IPS-18c (cell line): Measurements from ENCODE around the gene PDLIM5.

Experiments
- H3K4me3 ChIP-seq: 2 replicates; pipeline ENCODE4 v1.7.0; 2013; ENCODE audit warnings: low read depth, mild to moderate bottlenecking, low read length, moderate library complexity; ENCODE audit not compliant: insufficient read depth
- H3K9me3 ChIP-seq: one replicate; pipeline ENCODE4 v1.6.1; 2013; ENCODE audit warnings: mild to moderate bottlenecking, low read length, moderate library complexity; ENCODE audit not compliant: control insufficient read depth, insufficient read depth

PDLIM5 gene

DNA sequence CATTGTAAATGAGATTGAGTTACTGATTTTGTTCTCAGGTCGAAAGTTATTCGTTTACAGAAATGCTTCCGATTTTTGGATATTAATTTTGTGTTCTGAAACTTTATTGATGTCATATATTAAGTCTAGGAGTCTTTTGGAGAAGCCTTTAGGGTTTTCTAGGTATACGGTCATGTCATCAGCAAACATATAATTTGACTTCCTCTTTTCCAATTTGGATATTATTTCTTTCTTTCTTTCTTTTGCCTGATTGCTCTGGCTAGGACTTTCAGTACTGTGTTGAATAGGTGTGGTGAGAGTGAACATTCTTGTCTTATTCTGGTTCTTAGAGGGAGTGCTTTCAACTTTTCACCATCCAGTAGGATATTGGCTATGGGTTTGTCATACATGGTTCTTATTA lies 35.4 kb upstream of the PDLIM5 start:
- no peak overlapping the region for H3K4me3 ChIP-seq
- no peaks in the 10 kb centered on the region for H3K9me3 ChIP-seq

DNA sequence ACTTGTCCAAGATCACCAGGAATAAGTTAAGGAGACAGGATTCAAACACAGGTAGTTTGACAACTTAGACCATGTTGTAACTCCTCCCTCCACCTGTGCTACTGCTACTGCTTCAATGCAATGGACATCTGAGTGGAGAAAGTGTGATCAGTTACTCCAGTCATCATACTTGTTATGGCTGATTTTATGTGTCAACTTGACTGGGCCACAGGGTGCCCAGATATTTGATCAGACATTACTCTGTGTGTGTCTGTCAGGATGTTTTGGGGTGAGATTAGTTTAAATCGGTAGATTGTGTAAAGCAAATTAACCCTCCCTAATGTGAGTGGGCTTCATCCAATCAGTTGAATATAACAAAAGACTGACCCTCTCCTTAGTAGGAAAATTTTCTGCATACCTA lies 34.8 kb upstream of the PDLIM5 start:
- Histone ChIP-seq H3K4me3 (no peak overlapping the region), H3K9me3 (no peaks in the 10 kb centered on the region)

DNA sequence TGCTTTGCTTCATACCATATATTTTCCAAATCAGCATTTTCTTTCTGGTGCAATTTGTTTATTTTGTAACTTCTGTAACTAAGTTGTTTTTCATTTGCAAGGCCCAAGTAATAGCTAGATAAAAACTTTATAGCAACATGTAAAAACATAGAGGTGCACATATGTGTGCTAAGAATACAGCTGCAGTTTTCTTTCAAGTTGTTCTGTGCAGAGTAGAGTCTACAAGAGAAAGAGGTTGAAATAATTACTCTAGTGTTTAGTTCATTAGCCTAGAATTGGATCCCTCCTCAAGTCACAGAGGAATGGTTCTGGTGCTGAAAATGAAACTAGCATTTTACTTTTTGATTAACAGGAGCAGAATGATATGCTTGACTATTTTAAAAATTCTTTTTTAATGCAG lies 32.2 kb upstream of the PDLIM5 start:
- H3K4me3 ChIP-seq: no peak overlapping the region
- no peaks in the 10 kb centered on the region for H3K9me3 ChIP-seq

DNA sequence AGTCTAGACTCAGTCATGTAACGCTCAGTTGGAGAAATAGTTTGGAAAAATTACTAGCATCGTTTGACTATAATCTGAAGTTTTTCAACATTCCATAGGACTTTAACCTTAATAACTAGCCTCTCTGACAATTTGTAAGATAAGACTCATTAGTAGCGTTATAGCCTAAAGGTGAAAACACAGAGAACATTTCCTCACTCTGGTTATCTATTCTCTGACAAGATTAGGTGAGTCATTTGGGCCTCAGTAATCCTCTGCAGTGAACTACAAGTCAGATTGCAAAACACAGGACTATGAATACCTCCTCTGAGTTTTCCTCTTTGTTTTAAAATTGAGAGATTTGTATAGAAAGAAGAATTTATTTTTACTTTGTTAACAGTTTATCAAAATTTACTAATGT lies 31.8 kb upstream of the PDLIM5 start:
- H3K9me3 ChIP-seq: no peaks in the 10 kb centered on the region
- no peak overlapping the region for H3K4me3 ChIP-seq

DNA sequence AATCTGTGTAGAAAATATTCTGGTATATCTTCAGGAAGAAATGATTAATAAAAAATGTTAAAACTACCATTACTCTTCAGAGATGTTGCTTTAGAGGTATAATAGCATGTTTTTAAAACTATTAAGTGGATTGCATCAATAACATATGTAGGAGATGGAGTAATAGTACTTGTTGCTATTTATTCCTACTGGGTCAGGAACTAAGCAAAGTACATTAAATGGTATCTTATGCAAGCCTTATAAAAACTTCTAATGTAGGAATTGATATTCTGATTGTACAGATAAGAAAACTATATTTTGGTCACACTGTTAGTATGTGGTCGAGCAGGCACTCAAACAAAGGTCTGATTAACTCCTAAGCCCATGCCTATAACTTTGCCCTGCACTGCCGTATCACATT lies 31.4 kb upstream of the PDLIM5 start:
- H3K4me3 ChIP-seq: no peak overlapping the region

DNA sequence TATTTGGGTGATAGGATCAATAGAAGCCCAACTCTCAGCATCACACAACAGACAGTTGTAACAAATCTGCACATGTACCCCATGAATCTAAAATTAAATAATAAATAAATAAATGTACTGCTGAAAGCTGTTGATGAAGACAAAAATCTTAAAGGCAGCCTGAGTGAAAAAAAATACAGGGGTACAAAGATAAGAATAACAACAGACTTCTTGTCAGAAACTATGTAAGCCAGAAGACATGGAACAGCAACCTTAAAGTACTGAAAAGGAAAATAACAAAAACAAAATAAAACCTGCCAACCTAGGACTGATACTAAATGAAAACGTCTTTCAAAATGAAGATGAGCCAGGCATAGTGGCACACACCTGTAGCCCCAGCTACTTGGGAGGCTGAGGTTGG lies 25.0 kb upstream of the PDLIM5 start:
- Histone ChIP-seq H3K4me3 (no peak overlapping the region), H3K9me3 (no peaks in the 10 kb centered on the region)

More for the DNA sequence above, 31.4 kb upstream of the PDLIM5 start:
- H3K9me3 ChIP-seq: no peaks in the 10 kb centered on the region

DNA sequence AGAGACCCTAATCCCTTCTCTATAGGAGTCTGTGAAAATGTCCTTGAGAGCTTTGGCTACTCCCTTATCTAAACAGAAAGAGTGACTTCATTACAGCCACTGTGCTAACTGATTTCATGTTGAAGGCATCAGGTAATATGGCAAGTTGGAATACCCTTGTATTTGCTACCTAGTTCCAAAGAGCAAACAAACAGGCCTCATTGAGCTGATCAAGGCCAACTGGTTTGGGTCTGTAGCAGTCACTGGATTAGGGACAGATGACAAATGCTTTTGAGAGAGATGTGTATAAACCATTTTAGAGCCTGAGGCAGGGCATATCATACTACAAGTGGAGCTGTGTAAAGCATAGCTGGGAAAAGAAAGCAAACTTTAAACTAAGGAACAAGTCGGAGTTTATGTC lies 22.9 kb upstream of the PDLIM5 start:
- no peaks in the 10 kb centered on the region for H3K9me3 ChIP-seq
- H3K4me3 ChIP-seq: no peak overlapping the region

DNA sequence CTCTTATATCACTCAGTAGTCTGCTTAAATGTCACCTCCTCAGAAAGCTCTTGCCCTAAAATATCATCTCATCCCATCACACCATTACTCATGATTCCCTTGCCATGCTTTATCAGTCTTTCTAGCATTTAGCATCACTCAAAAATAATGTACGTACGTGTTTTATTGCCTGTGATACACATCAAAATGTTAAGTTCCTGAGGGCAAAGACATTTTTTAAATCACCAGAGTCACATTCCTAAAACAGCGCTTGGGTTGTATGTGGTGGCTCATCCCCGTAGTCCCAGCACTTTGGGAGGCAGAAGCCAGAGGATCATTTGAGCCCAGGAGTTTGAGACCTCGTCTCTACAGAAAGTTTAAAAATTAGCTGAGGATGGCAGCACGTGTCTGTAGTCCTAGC lies 21.3 kb upstream of the PDLIM5 start:
- Histone ChIP-seq H3K9me3 (no peaks in the 10 kb centered on the region), H3K4me3 (no peak overlapping the region)

DNA sequence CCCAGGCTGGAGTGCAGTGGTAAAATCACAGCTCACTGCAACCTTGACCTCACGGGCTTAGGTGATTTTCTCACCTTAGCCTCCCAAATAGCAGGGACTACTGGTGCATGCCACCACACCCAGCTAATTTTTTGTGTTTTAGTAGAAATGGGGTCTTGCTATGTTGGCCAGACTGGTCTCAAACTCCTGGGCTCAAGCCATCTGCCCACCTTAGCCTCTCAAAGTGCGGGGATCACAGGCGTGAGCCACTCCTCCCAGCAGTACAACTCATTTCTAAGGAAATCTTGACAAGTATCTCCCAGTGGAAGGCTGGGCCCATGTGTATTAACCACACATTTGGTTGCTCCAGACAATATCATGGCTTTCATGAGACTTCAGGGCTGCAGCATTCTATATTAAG lies 20.4 kb upstream of the PDLIM5 start:
- Histone ChIP-seq H3K9me3 (no peaks in the 10 kb centered on the region), H3K4me3 (no peak overlapping the region)

DNA sequence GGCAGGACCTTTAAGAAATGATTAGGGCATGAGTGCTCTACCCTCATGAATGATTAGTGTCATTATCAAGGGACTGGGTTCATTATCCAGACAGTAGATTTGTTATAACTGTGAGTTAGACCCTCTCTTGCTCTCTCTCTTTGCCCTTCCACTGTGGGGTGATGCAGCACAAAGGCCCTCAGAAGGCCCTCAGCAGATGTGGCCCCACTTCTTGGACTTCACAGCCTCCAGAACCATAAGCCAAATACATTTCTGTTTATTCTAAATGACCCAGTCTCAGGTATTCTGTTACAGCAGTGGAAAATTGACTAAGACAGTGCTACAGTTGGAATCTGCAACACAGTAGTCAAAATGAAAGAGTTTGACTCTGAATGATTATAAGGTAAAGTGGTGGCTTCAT lies 17.2 kb upstream of the PDLIM5 start:
- no peaks in the 10 kb centered on the region for H3K9me3 ChIP-seq
- H3K4me3 ChIP-seq: no peak overlapping the region

DNA sequence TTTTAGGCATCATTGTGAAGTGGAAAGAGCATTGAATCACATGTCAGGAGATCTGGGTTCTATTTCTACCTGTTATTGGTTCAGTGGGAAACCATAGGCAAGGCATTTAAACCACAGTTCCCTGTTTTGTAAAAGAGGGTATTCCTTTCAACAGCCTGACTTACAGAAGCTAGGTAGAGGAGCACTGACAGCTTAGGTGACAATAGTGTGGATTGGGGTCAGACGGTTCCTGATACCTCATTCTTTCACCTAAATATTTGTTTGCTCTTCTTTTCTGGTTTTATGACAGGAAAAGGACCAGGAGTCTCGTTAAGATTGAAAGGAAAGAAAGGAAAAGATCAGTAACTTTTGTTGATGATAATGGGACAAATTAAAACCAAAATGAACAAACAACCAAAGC lies 15.9 kb upstream of the PDLIM5 start:
- no peak overlapping the region for H3K4me3 ChIP-seq
- H3K9me3 ChIP-seq: no peaks in the 10 kb centered on the region

DNA sequence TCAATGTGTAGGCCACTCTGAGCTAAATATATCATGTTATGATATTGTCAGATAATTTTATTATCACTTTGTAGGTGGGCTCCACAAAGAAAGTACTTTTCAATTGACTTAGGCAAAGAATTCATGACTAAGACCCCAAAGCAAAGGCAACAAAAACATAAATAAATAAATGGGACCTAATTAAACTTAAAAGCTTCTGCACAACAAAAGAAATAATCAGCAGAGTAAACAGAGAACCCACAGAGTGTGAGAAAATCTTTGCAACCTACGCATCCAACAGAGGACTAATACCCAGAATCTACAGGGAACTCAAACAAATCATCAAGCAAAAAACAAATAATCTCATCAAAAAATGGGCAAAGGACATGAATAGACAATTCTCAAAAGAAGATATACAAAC lies 15.2 kb upstream of the PDLIM5 start:
- Histone ChIP-seq H3K4me3 (no peak overlapping the region), H3K9me3 (no peaks in the 10 kb centered on the region)

DNA sequence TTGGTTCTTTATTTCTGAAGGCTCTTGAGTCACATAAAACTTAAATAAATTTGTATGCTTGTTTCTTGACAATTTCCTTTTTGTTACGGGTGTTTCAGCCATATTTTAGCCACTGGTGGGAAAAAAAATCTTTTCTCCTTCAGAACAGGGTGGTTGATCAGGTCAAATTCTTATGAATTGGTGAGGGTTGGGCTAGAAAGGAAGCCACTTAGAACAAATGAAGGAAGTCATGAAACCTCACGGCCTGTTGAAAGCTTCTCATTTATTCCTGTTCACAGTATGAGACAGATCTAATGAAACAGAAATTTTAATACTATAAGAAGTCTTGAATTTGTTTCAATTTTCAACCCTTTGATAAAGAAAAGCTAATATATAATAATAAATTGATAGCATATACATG lies 12.1 kb upstream of the PDLIM5 start:
- H3K9me3 ChIP-seq: no peaks in the 10 kb centered on the region
- H3K4me3 ChIP-seq: no peak overlapping the region

DNA sequence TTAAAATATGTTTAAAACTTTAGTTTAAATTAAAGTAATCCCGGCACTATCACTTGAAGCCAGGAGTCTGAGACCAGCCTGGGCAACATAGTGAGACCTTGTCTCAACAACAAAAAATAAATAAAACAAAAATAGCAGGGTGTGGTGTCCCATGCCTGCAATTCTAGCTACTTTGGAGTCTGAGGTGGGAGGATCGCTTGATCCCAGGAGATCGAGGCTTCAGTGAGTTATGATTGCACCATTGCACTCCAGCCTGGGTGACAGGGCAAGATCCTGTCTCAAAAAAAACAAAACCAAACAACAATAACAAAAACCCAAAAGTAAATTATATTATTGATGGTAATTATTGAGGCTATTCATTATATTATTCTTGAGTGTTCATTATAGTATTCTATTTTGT lies 9.9 kb upstream of the PDLIM5 start:
- Histone ChIP-seq H3K9me3 (no peaks in the 10 kb centered on the region), H3K4me3 (no peak overlapping the region)

DNA sequence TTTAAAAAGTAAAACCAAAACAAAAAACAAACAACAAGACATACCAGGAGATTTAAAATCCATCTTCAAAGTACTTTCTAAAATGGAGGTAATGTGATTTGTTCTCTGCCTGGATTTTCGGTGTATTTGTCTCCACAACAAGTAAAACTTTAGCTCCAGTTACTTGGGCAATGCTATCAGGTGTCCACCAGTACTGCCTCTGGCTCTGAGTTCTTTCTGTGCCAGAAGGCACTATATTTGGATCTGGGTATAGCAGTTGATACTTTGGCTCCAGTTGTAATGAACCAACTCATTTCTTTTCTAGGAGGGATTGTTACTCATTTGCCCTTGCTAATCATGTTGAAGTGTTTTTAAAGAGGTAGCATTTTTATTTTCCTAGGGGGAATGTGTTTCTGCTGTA lies 9.5 kb upstream of the PDLIM5 start:
- Histone ChIP-seq H3K4me3 (no peak overlapping the region), H3K9me3 (no peaks in the 10 kb centered on the region)

DNA sequence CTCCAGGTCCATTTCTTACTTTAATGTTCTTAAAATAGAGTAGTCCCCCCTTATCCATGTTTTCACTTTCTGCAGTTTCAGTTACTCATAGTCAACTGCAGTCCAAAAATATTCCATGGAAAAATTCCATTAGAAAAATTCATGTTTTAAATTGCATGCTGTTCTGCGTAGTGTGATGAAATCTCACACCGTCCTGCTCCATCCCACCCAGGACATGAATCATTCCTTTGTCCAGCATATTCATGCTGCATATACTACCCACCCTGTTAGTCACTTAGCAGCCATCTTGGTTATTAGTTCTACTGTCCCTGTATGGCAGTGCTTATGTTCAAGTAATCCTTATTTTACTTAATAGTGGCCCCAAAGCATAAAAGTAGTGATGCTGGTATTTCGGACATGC lies 5.4 kb upstream of the PDLIM5 start:
- no peaks in the 10 kb centered on the region for H3K9me3 ChIP-seq
- H3K4me3 ChIP-seq: no peak overlapping the region

DNA sequence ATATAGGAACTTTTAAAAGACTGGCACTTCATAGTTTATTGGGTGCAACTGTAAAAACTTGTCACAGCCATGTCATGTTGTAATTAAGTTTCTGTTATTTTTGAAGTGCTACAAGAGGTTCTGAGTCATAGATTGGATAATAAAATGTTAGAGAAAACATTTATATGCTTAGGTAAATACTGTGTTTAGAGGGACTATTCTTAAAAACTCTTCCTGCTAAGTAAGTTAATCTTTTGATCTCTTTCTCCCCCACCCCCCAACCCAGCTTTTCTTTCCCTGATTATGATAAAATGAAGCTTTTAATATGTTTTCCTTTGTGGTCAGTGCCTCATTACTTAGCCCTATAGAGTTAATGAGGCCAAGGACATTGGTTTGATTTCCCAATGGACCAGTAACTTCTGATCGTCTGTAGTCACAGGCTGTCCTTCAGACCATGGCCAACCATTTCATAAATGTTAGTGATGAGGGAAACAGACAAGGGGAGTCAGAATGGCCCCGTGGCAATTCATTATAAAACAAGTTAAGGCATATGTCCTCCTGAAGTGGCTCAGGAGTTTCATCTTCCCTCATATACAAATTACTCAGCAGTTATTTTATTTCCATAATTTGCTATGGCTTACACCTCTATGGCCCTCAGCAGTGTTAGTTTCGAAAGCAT lies 3.9 kb upstream of the PDLIM5 start:
- Histone ChIP-seq H3K9me3 (no peaks in the 10 kb centered on the region), H3K4me3 (no peak overlapping the region)

DNA sequence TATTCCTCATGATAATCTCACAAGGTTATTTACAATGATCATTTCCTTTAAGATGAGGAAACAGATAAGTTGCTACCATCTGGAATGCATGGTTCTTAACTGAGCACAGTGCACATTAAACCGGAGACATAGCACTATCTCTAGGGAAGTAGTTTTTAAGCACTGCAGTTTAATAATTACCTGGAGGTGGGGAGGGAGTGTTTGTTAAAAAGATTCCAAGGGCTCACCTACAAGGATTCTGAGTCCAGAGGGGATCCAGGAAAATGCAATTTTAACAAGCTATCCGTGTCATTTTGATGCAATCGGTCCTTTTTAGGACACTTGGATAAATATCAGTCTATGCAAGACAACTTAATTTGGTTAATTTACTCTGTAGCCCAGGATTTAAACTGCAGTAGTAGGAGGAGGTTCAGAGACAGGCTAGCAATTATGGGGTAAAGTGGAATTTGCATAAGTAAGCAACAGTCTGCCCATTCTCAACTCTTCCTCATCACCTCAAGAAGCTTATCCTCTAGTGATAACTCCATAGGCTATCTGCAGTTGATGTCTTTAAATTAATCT lies 2.8 kb upstream of the PDLIM5 start:
- Histone ChIP-seq H3K4me3 (no peak overlapping the region), H3K9me3 (no peaks in the 10 kb centered on the region)

DNA sequence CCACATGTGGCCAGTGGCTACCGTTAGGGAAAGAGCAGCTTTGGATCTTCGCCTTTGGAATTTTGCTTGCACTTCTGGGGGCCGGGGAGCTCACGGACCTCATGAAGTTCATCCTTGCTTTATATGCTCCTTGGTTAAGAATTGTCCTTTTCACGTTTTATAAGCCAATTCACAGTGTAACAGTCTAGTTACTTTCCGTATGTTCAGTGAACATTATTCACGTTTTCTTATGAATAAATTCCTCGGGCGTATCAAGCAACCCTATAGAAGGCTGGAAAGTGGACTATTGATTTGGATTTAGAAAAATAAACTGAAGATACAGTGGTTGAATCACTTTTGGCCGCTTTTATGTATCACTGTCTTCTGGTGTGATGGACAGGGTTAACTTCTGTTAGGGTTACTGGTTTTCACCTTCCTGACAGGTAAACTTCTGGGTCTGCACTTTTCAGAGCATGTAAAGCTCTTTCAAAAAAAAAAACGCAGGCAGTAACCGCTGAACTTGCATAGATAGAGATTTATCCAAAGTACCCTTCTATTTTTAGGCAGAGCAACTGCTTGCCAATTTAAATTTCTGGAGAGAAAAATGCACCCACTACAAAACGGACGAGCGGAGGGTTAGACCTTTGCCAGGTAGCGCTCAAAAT lies 569 bp upstream of the PDLIM5 start:
- H3K4me3 ChIP-seq: peak overlapping the region; percentile 82
- H3K9me3 ChIP-seq: no peaks in the 10 kb centered on the region
